ENCODE data around the gene PIGS. TPM values are rescaled to one million over a fixed set of nuclear protein-coding genes. Genes with fewer than 3 reads are reported as not detected.

The PIGS gene
- total and polyA plus RNA-seq, 2 of the 13 experiments (the other 11 are each of a cell fraction or from before 2014, with no cell fraction given): 31.7 to 42.6 TPM

DNA sequence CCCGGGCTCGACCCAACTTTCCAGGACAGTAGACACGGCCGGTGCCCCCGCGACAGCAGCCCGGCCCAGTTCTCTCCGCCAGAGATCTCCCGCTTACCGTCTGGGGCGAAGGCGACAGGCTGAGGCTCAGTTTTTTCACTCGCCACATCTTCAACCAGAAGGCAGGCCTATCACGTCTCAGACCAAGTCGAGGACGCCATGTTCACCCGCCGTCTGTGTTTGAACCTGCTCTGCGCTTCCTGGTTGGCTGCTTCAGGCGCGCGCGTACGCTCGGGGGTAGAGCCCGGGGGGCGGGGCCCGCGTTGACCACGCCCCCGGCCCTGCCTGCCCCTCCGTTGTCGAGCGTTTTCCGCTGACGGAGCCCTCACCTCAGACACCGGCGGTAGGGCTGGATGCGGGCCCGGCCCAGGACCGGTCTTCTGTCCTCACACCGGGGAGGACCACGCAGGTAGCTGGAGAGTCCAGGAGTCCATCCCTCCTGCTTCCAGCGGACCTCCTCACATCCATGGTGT is 27.5 kb upstream of the PIGS start, which contains the start of gene SPAG5 (continued):
- TF ChIP-seq GTF3A (CRISPR knock-in tag; conservative IDR thresholded peaks at IDR 0.05): no peak
- TF ChIP-seq, protein P1, sequence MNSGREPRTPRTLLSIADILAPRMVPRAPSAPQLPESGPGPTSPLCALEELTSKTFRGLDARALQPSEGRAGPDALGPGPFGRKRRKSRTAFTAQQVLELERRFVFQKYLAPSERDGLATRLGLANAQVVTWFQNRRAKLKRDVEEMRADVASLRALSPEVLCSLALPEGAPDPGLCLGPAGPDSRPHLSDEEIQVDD (CRISPR knock-in tag; IDR thresholded peaks at IDR 0.05; ENCODE audit: borderline replicate concordance): no peak
- TF ChIP-seq KLF12 (CRISPR knock-in tag; IDR thresholded peaks at IDR 0.05; ENCODE audit: borderline replicate concordance): no peak
- TF ChIP-seq, protein P2, sequence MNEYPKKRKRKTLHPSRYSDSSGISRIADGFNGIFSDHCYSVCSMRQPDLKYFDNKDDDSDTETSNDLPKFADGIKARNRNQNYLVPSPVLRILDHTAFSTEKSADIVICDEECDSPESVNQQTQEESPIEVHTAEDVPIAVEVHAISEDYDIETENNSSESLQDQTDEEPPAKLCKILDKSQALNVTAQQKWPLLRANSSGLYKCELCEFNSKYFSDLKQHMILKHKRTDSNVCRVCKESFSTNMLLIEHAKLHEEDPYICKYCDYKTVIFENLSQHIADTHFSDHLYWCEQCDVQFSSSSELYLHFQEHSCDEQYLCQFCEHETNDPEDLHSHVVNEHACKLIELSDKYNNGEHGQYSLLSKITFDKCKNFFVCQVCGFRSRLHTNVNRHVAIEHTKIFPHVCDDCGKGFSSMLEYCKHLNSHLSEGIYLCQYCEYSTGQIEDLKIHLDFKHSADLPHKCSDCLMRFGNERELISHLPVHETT (CRISPR knock-in tag; conservative IDR thresholded peaks at IDR 0.05): no peak; the same call in 1 of the 2 replicates
- TF ChIP-seq, protein P3, sequence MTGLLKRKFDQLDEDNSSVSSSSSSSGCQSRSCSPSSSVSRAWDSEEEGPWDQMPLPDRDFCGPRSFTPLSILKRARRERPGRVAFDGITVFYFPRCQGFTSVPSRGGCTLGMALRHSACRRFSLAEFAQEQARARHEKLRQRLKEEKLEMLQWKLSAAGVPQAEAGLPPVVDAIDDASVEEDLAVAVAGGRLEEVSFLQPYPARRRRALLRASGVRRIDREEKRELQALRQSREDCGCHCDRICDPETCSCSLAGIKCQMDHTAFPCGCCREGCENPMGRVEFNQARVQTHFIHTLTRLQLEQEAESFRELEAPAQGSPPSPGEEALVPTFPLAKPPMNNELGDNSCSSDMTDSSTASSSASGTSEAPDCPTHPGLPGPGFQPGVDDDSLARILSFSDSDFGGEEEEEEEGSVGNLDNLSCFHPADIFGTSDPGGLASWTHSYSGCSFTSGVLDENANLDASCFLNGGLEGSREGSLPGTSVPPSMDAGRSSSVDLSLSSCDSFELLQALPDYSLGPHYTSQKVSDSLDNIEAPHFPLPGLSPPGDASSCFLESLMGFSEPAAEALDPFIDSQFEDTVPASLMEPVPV (CRISPR knock-in tag; IDR thresholded peaks at IDR 0.05): no peak; the same call in 1 of the 2 replicates
- no peak for TF ChIP-seq SMYD3 (CRISPR knock-in tag; IDR thresholded peaks at IDR 0.05)
- TF ChIP-seq ZBTB49 (CRISPR knock-in tag; IDR thresholded peaks at IDR 0.05; ENCODE audit: borderline replicate concordance): no peak
- no peak for TF ChIP-seq CHCHD3 (CRISPR knock-in tag; IDR thresholded peaks at IDR 0.05)
- no peak for TF ChIP-seq ZNF276 (CRISPR knock-in tag; IDR thresholded peaks at IDR 0.05; ENCODE audit: low read depth)
- TF ChIP-seq STAG1 (CRISPR knock-in tag; IDR thresholded peaks at IDR 0.05): no peak
- no peak for TF ChIP-seq ZNF33B (CRISPR knock-in tag; IDR thresholded peaks at IDR 0.05)
- TF ChIP-seq RCOR2 (CRISPR knock-in tag; IDR thresholded peaks at IDR 0.05): no peak
- TF ChIP-seq, protein P4, sequence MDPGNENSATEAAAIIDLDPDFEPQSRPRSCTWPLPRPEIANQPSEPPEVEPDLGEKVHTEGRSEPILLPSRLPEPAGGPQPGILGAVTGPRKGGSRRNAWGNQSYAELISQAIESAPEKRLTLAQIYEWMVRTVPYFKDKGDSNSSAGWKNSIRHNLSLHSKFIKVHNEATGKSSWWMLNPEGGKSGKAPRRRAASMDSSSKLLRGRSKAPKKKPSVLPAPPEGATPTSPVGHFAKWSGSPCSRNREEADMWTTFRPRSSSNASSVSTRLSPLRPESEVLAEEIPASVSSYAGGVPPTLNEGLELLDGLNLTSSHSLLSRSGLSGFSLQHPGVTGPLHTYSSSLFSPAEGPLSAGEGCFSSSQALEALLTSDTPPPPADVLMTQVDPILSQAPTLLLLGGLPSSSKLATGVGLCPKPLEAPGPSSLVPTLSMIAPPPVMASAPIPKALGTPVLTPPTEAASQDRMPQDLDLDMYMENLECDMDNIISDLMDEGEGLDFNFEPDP (CRISPR knock-in tag; conservative IDR thresholded peaks at IDR 0.05): no peak
- no peak for TF ChIP-seq ZKSCAN1 (IDR thresholded peaks at IDR 0.05; ENCODE audit: low read length)
- no peak for TF ChIP-seq ZNF558 (CRISPR knock-in tag; IDR thresholded peaks at IDR 0.05; ENCODE audit: borderline replicate concordance)
- no peak for TF ChIP-seq ATF3 (CRISPR knock-in tag; IDR thresholded peaks at IDR 0.05)
- no peak for TF ChIP-seq ELK4 (CRISPR knock-in tag; IDR thresholded peaks at IDR 0.05; ENCODE audit: borderline replicate concordance)
- no peak for TF ChIP-seq ETV6 (CRISPR knock-in tag; conservative IDR thresholded peaks at IDR 0.05)
- TF ChIP-seq RBFOX2 (IDR thresholded peaks at IDR 0.05; ENCODE audit: low read depth, low read length): peak; percentile 78
